ENCODE results near the gene PLK1. TPM values are rescaled to one million over a fixed set of nuclear protein-coding genes. Genes with fewer than 3 reads are reported as not detected.

PLK1 gene
- total and polyA plus RNA-seq, 2 of the 13 experiments (the other 11 are each of a cell fraction or from before 2014, with no cell fraction given) = 71.5 to 76.3 TPM

- TF ChIP-seq THAP9 (CRISPR knock-in tag; IDR thresholded peaks at IDR 0.05; ENCODE audit: borderline replicate concordance) = peak; percentile 56; the same call in 1 of the 2 replicates
- TF ChIP-seq ARID4A (CRISPR knock-in tag; IDR thresholded peaks at IDR 0.05; ENCODE audit: borderline replicate concordance) = peak; percentile 80
- no peak for TF ChIP-seq ONECUT2 (CRISPR knock-in tag; IDR thresholded peaks at IDR 0.05)
- TF ChIP-seq RELA (CRISPR knock-in tag; IDR thresholded peaks at IDR 0.05) = no peak
- peak; percentile 90 for TF ChIP-seq CSRNP1 (CRISPR knock-in tag; IDR thresholded peaks at IDR 0.05)
- no peak for TF ChIP-seq CERS6 (CRISPR knock-in tag; IDR thresholded peaks at IDR 0.05)
- TF ChIP-seq ZNF891 (CRISPR knock-in tag; IDR thresholded peaks at IDR 0.05) = peak; percentile 79; the same call in 1 of the 2 replicates
- TF ChIP-seq ZBTB7B (CRISPR knock-in tag; IDR thresholded peaks at IDR 0.05) = 0 out of 2 replicates have a peak, but pooled peaks have one; percentile 53
- peak; percentile 69 for TF ChIP-seq ZNF280B (CRISPR knock-in tag; IDR thresholded peaks at IDR 0.05; ENCODE audit: borderline replicate concordance)
- peak; percentile 40 for TF ChIP-seq ZNF574 (CRISPR knock-in tag; IDR thresholded peaks at IDR 0.05)
- TF ChIP-seq TOPORS (CRISPR knock-in tag; IDR thresholded peaks at IDR 0.05) = peak; percentile 84
- TF ChIP-seq AGO2 (optimal IDR thresholded peaks at IDR 0.05; ENCODE audit: low read depth, low read length) = peak; percentile 82
These were observed 16.1 kb downstream of the PLK1 start (continued) for GRCh38 chr16:23694644-23695373.

Data from HepG2 (cell line).